ENCODE data around the gene RET. TPM values are rescaled to one million over a fixed set of nuclear protein-coding genes. Genes with fewer than 3 reads are reported as not detected.

The RET gene
- total RNA-seq, 3 donors from 2014 or later, result 0.13 to 0.41 (median 0.13) TPM

DNA sequence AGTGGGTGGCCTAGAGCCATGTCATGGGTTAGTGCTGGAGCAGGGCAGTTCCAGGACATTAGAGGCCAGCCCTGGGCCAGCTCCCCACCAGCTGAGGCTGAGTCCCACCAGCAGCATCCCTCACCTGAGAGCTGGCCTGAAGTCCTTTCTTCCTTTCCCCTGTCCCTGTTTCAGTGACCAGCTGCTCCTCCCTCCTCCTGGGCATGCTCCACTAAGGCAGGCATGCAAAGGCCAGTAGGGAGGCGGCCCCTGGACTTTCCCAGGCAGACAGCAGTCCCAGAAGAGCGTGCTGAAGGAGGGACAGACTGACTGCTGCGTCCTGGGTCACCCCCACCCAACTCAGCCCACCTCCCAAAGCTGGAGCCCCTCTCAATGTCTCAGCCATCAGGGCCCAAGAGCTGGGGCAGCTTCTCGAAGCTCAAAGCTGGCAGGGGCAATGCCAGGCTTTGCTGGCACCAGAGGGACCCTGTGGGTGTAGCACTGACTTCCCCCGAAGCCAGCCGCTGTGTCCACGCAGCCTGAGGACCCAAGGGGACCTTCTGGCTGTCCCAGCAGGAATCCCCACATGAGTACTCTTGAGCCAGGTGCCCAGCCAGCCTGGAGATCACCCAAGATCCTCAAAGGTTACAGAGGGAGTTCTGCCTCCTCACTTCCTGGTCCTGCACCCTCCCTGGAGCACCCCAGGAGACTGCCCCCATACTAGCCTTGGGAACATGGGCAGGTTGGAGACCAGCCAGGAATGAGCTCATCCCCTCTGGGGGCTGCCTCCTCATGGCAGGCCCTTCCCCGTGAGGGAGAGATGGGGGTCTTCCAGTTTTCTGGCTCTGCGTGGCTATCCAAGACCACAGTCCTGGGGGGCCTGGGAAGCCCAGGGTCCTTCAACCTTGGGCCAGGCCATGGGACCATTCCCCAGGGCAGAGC is 35.2 kb upstream of the RET start:
- ATAC-seq (no peak), DNase-seq (no peak)
- Mint-ChIP-seq H3K27me3 (ENCODE audit: low read depth) (no peaks in the 10 kb centered on the region), H3K9me3 (no peaks in the 10 kb centered on the region), H3K36me3 (ENCODE audit: insufficient read depth) (no peaks in the 10 kb centered on the region), H3K4me1 (ENCODE audit: low read depth) (no peaks in the 10 kb centered on the region), H3K4me3 (no peak overlapping the region)

DNA sequence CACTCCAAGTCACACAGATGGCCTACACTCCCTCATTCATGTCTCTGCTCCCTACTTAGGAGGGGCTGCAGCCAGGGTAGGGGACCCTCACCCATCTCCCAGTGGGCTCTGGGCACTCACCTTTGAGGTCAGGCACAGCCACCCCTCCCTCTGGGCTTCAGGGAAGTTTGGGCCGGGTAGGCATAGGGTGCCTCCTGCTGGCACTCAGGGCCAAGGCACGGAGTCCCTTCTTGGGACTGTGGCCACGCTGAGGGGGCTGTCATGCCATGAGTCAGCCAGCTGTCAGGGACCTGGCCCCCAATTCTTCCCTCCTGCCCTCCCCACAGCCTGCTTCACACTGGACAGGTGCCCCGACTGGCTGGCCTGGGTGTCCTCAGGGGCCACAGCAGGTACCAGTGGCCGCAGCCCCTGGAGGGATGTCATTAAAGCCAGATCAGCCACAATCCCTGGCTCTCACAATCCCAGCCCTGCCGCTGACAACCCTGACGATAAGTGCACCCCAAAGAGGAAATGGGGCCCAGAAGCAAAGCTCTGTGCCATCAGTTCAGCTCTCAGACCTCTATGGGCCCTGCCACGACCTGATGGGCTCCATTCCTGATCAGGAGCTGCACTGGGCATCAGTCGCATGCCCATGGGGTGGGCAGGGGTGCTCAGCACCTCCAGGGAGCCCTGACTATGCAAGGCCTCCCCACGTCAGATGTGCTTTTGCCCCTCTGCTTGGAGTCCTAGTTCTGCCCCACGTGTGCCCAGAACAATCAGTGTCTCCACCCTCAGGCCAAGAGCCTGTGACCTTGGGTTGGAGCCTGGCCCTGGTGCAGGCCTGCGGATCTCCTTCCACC is 34.1 kb upstream of the RET start:
- Mint-ChIP-seq H3K36me3 (ENCODE audit: insufficient read depth) (no peaks in the 10 kb centered on the region), H3K9me3 (no peaks in the 10 kb centered on the region), H3K4me3 (no peak overlapping the region), H3K4me1 (ENCODE audit: low read depth) (no peaks in the 10 kb centered on the region), H3K27me3 (ENCODE audit: low read depth) (no peaks in the 10 kb centered on the region)
- ATAC-seq, result no peak
- no peak for DNase-seq

DNA sequence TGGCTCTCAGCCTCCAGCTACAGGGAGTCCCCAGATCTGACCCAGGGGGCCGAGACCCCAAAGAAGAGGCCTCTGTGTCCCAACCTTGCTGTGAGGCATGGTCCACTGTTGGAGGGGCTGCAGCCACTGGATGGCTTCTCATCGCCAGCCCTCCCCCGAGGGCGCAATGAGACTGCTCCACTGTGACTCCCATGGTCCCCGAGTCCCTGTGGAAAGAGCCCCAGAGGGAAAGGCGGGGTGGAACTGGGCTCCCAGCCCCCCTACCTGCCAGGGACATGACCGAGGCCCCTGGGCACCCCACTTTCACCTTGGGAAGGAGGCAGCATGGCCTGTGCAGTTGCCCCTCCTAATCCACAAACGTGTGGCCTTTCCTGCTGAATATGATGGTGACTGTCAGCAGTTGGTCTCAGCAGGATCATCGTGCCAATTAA is 33.5 kb upstream of the RET start:
- ATAC-seq (no peak), DNase-seq (no peak)
- no peak overlapping the region for H3K4me3 Mint-ChIP-seq
- H3K27me3 Mint-ChIP-seq (ENCODE audit: low read depth), result no peaks in the 10 kb centered on the region
- H3K36me3 Mint-ChIP-seq (ENCODE audit: insufficient read depth), result no peaks in the 10 kb centered on the region
- no peaks in the 10 kb centered on the region for H3K4me1 Mint-ChIP-seq (ENCODE audit: low read depth)
- no peaks in the 10 kb centered on the region for H3K9me3 Mint-ChIP-seq

GRCh38 chr10:43043773-43044447 is 33.0 kb upstream of the RET start:
- DNase-seq (no peak), ATAC-seq (no peak)
- Mint-ChIP-seq H3K9me3 (no peaks in the 10 kb centered on the region), H3K27me3 (ENCODE audit: low read depth) (no peaks in the 10 kb centered on the region), H3K4me1 (ENCODE audit: low read depth) (no peaks in the 10 kb centered on the region), H3K4me3 (no peak overlapping the region), H3K36me3 (ENCODE audit: insufficient read depth) (no peaks in the 10 kb centered on the region)

GRCh38 chr10:43044448-43044921 is 32.4 kb upstream of the RET start:
- no peaks in the 10 kb centered on the region for H3K27me3 Mint-ChIP-seq (ENCODE audit: low read depth)
- H3K36me3 Mint-ChIP-seq (ENCODE audit: insufficient read depth), result no peaks in the 10 kb centered on the region
- ATAC-seq, result no peak

GRCh38 chr10:43044961-43045621 is 31.8 kb upstream of the RET start:
- DNase-seq (no peak), ATAC-seq (no peak)
- Mint-ChIP-seq H3K9me3 (no peaks in the 10 kb centered on the region), H3K4me1 (ENCODE audit: low read depth) (no peaks in the 10 kb centered on the region), H3K27me3 (ENCODE audit: low read depth) (no peaks in the 10 kb centered on the region), H3K36me3 (ENCODE audit: insufficient read depth) (no peaks in the 10 kb centered on the region), H3K4me3 (no peak overlapping the region)

More at GRCh38 chr10:43044448-43044921, 32.4 kb upstream of the RET start:
- H3K9me3 Mint-ChIP-seq, result no peaks in the 10 kb centered on the region
- H3K4me1 Mint-ChIP-seq (ENCODE audit: low read depth), result no peaks in the 10 kb centered on the region
- no peak for DNase-seq
- H3K4me3 Mint-ChIP-seq, result no peak overlapping the region

- no peaks in the 10 kb centered on the region for H3K36me3 Mint-ChIP-seq (ENCODE audit: insufficient read depth)
- H3K27me3 Mint-ChIP-seq (ENCODE audit: low read depth), result no peaks in the 10 kb centered on the region
- DNase-seq (no peak), ATAC-seq (no peak)
- no peak overlapping the region for H3K4me3 Mint-ChIP-seq
- no peaks in the 10 kb centered on the region for H3K4me1 Mint-ChIP-seq (ENCODE audit: low read depth)
- H3K9me3 Mint-ChIP-seq, result no peaks in the 10 kb centered on the region
Observed at GRCh38 chr10:43045631-43046287, 31.1 kb upstream of the RET start.

DNA sequence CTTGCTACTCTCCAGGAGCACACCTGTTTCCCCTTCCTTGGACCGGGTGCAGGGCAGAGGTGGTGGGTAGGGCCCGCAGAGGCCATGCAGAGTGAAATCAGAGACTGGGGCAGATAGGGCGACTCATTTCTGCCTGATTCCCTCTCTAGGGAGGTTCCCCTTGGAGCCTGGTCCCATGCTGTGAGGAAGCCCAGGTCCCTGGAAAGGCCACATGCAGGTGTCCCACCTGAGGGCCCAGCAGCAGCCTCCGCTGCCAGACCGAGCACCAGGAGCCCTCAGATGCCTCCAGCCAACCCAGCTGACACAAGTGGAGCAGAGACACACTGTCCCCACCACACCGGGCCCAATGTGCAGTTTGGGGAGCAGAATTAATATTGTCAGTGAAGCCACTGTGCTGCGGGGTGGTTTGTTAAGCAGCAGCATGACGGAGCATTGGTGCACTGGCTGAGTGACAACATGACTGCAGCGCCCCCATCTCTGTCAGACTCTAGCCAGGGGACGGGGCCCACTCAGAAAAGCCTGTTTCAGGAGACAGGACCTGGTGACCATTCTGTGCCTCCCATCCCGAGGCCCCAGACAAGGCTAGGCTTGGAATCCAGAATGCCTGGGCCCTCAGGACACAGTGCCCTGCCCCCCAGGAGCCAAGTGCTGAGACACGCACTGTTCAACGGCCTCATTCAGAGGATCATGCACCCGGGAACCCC is 30.4 kb upstream of the RET start:
- no peaks in the 10 kb centered on the region for H3K4me1 Mint-ChIP-seq (ENCODE audit: low read depth)
- H3K9me3 Mint-ChIP-seq, result no peaks in the 10 kb centered on the region
- ATAC-seq, result no peak
- no peaks in the 10 kb centered on the region for H3K27me3 Mint-ChIP-seq (ENCODE audit: low read depth)
- H3K4me3 Mint-ChIP-seq, result no peak overlapping the region
- H3K36me3 Mint-ChIP-seq (ENCODE audit: insufficient read depth), result no peaks in the 10 kb centered on the region
- no peak for DNase-seq

DNA sequence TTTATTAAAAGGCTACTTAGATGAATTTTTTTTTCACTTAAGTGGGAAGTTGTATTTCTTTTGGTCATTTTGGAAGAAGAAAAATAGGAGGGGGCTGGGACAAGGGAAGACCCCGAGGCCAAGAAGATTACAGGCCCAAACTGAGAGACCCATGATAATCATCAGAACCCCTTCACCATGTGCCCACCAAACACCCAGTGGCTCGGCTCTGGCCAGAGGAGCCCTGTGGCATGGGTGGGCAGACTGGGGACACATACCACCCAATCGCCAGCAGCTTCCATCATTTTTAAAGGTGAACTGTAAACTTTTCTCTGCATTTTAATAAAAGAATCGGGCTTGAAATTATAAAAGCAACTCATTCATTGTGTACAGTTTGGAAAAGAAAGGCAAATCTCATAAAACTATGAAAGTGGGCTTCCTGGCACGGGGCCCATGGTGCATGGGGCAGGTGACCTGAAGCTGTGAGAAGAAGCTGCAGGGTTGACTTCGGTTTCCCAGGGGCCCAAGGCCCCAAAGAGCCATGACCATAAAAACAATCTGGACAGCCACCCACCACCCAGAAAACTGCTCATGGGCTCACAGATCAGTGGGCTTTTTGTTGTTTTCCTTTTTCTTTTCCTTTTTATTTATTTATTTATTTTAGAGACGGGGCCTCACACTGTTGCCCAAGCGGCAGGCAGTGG is 29.4 kb upstream of the RET start:
- DNase-seq, result no peak
- no peak overlapping the region for H3K4me3 Mint-ChIP-seq
- ATAC-seq, result no peak
- H3K27me3 Mint-ChIP-seq (ENCODE audit: low read depth), result no peaks in the 10 kb centered on the region
- H3K36me3 Mint-ChIP-seq (ENCODE audit: insufficient read depth), result no peaks in the 10 kb centered on the region
- H3K9me3 Mint-ChIP-seq, result no peaks in the 10 kb centered on the region
- H3K4me1 Mint-ChIP-seq (ENCODE audit: low read depth), result no peaks in the 10 kb centered on the region

DNA sequence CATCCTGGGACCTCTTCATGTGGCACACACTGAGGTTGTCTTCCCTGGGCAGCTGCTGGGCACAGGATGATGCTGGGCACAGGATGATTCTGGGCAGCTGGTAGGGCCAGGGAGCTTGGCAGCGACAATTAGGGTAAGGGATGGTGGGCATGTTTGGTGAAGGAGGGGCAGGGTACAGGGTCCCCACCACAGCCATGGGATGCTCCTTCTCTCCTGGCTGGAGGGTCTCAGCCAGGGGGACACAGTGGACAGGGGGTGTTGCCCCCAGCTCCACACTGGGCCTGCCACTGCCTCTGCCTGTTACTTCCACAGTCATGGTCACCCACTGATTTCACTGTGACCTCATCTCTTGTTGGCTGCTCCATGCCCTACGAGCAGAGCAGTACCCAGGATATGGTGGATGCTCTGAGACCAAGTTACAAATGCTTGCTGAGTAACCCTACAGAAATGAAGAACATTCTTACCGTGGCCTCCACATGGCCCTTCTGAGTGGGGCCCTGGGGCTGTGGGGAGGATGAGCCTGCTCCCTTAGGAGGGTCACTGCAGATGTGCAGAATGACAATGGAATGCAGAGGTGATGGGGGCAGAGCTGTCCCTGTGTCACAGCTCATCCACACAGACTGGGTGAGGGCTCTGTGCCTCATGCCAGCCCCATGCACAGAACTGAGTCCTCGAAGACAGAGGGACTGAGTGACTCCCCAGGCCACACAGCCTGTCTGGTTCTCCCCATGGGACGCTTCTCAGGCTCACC is 28.4 kb upstream of the RET start:
- ATAC-seq, result no peak
- Mint-ChIP-seq H3K4me3 (no peak overlapping the region), H3K4me1 (ENCODE audit: low read depth) (no peaks in the 10 kb centered on the region)

DNA sequence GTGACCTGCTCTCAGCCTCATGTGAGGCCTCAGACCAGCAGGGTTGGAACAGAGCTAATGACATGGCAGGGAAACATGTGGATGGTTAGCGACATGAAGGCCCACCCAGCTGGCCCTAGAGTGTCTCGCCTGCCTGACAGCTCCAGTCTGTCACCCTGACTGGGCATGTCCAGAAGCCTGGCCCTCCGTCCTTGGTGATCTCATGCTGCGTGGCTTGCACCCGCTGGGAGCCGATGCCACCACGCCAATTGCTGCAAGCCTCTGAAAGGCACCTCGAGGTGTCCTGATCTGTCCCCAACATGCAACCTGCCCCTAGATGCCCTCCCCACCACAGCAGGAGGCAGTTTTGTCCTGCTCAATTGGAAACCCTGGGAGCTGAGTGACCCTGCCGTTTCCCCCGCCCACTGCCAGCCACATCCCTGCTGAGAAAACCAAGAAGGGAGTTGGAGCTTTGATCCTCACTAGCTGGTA is 27.8 kb upstream of the RET start:
- DNase-seq (no peak), ATAC-seq (no peak)
- no peaks in the 10 kb centered on the region for H3K36me3 Mint-ChIP-seq (ENCODE audit: insufficient read depth)
- no peaks in the 10 kb centered on the region for H3K27me3 Mint-ChIP-seq (ENCODE audit: low read depth)
- H3K4me1 Mint-ChIP-seq (ENCODE audit: low read depth), result no peaks in the 10 kb centered on the region
- no peaks in the 10 kb centered on the region for H3K9me3 Mint-ChIP-seq
- no peak overlapping the region for H3K4me3 Mint-ChIP-seq

More for the DNA sequence above, 28.4 kb upstream of the RET start:
- Mint-ChIP-seq H3K36me3 (ENCODE audit: insufficient read depth) (no peaks in the 10 kb centered on the region), H3K9me3 (no peaks in the 10 kb centered on the region), H3K27me3 (ENCODE audit: low read depth) (no peaks in the 10 kb centered on the region)
- no peak for DNase-seq

DNA sequence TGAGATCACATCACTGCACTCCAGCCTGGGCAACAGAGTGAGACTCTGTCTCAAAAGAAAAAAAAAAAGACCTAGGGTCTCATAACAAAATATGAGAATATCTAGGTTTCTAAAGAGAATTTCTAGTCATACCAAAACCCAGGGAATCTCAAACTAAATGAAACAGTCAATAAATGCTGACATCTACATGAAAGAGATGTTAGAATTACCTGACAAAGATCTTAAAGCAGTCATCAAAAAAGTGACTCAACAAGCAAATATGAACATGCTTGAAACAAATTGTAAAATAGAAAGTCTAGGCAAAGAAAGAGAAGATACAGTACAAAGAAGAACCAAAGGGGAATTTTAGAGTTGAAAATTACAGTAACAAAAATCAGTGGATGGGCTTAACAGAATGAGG is 26.9 kb upstream of the RET start:
- Mint-ChIP-seq H3K4me3 (no peak overlapping the region), H3K27me3 (ENCODE audit: low read depth) (no peaks in the 10 kb centered on the region), H3K9me3 (no peaks in the 10 kb centered on the region), H3K36me3 (ENCODE audit: insufficient read depth) (no peaks in the 10 kb centered on the region), H3K4me1 (ENCODE audit: low read depth) (no peaks in the 10 kb centered on the region)
- ATAC-seq, result no peak
- no peak for DNase-seq

All from activated T-cell treated with anti-CD3 and anti-CD28 coated beads, Interleukin-2, amount 50 U/mL, for 4 hours (primary cell).